NCI-H748 (cell line): ENCODE results near the gene THAP11.
A peak's percentile ranks its signal among the peaks of the same experiment; 100 is the strongest.
"Not testable (repeated sequence)": the region's sequence is repeated elsewhere in the genome, so short reads cannot be mapped to it uniquely, and the experiment has no call there.

Source experiments
- DNase-seq: peaks from one replicate; lab custom pipeline; 2025; ENCODE audit not compliant: unreplicated experiment; lab: John Stamatoyannopoulos, UW

Gene THAP11

GRCh38 chr16:67861877-67862276, 19.8 kb downstream of the THAP11 start:
- no peak for DNase-seq

- no peak for DNase-seq
Observed at GRCh38 chr16:67862623-67863583, 20.8 kb downstream of the THAP11 start.

- DNase-seq: not testable (repeated sequence)
Observed at GRCh38 chr16:67864044-67864443, 21.9 kb downstream of the THAP11 start.

- no peak for DNase-seq
Observed at GRCh38 chr16:67864594-67864993, 22.5 kb downstream of the THAP11 start.

GRCh38 chr16:67865318-67865717, 23.2 kb downstream of the THAP11 start:
- peak; percentile 18 for DNase-seq

- no peak for DNase-seq
Observed at GRCh38 chr16:67868290-67868689, 26.2 kb downstream of the THAP11 start.

- DNase-seq: no peak
Observed at GRCh38 chr16:67869653-67870052, 27.5 kb downstream of the THAP11 start.

GRCh38 chr16:67871256-67871655, 29.1 kb downstream of the THAP11 start:
- no peak for DNase-seq

- no peak for DNase-seq
Observed at GRCh38 chr16:67872131-67872630, 30.1 kb downstream of the THAP11 start.

- DNase-seq: peak; percentile 59
Observed at GRCh38 chr16:67872631-67873434, 30.7 kb downstream of the THAP11 start, which contains the start of gene EDC4. EDC4 (plus strand) TSS chr16:67873052; CDS start chr16:67873262, 210 bp downstream.

GRCh38 chr16:67873435-67874370, 31.6 kb downstream of the THAP11 start:
- DNase-seq: peak; percentile 3

- DNase-seq: no peak
Observed at GRCh38 chr16:67874372-67874771, 32.3 kb downstream of the THAP11 start.

GRCh38 chr16:67877064-67877463, 34.9 kb downstream of the THAP11 start:
- DNase-seq: no peak

- no peak for DNase-seq
Observed at GRCh38 chr16:67878232-67878631, 36.1 kb downstream of the THAP11 start.

- no peak for DNase-seq
Observed at GRCh38 chr16:67878846-67879245, 36.7 kb downstream of the THAP11 start.

GRCh38 chr16:67879462-67879861, 37.3 kb downstream of the THAP11 start:
- no peak for DNase-seq

- DNase-seq: no peak
Observed at GRCh38 chr16:67879936-67880335, 37.8 kb downstream of the THAP11 start.

- DNase-seq: no peak
Observed at GRCh38 chr16:67880584-67880983, 38.5 kb downstream of the THAP11 start.

GRCh38 chr16:67881621-67882161, 39.6 kb downstream of the THAP11 start:
- DNase-seq: no peak
